Measurements from ENCODE around the gene RSRC2. TPM values are rescaled to one million over a fixed set of nuclear protein-coding genes. Genes with fewer than 3 reads are reported as not detected.

Gene RSRC2
- total RNA-seq, 1 experiment from 2014 or later, result 87.3 TPM

DNA sequence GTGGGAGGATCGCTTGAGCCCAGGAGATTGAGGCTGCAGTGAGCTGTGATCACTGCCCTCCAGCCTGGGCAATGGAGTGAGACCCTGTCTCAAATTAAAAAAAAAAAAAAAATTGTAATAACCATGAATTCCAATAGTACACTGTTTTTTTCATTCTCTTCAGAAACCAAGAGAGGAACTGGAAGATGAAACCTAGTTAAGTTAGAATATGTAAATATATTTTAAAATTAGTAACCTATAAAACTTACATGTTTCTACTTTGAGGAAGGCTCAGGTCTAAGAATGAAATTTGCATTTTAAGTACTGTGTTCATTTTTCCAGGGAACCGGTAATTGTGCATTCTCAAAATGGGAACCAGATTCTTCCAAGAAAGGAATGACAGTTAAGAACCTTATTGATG, 19.1 kb upstream of the RSRC2 start:
- POLR2A ChIA-PET (ENCODE audit: unreplicated experiment), result no interaction called here

DNA sequence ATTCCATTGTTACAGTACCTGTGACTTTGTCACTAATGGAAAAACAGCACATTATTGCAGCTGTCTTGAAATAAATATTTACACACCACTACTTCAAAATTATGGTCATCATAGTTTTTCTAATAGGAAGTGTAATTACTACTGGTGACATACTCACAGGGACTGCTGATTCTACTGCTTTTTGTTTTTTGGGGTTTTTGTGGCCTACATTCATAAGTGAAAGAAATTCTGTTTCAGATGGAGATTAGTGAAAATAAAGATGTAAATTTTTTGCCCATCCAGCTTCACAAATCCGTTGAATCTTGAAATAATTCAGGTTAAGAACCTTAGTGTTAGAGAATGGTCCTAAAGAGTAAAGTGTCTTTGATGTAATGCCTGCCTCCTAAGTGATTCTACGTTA, 17.8 kb upstream of the RSRC2 start:
- no peaks in the 10 kb centered on the region for H3K79me2 ChIP-seq (ENCODE audit: low read length)
- DNase-seq (no peak), ATAC-seq (no peak)
- H3K4me2 ChIP-seq (ENCODE audit: low read length), result no peak overlapping the region
- H3K9me3 ChIP-seq (ENCODE audit: low read length), result no peaks in the 10 kb centered on the region
- no peak overlapping the region for H3K4me3 ChIP-seq (ENCODE audit: low read length)
- H3K27me3 ChIP-seq (ENCODE audit: low read length), result no peaks in the 10 kb centered on the region
- CTCF ChIA-PET, result no interaction called here
- no peaks in the 10 kb centered on the region for H3K4me1 ChIP-seq (ENCODE audit: insufficient read depth, low read length)
- H3F3A ChIP-seq (ENCODE audit: low read length, unreplicated experiment), result no peaks in the 10 kb centered on the region
- H3K36me3 ChIP-seq (ENCODE audit: low read depth, low read length), result peaks cover 40% of the 10 kb centered on the region
- POLR2A ChIA-PET (ENCODE audit: unreplicated experiment), result no interaction called here
- TF ChIP-seq EZH2phosphoT487 (IDR thresholded peaks at IDR 0.05; ENCODE audit: borderline replicate concordance, low read length), result no peak
- TF ChIP-seq, protein P1, sequence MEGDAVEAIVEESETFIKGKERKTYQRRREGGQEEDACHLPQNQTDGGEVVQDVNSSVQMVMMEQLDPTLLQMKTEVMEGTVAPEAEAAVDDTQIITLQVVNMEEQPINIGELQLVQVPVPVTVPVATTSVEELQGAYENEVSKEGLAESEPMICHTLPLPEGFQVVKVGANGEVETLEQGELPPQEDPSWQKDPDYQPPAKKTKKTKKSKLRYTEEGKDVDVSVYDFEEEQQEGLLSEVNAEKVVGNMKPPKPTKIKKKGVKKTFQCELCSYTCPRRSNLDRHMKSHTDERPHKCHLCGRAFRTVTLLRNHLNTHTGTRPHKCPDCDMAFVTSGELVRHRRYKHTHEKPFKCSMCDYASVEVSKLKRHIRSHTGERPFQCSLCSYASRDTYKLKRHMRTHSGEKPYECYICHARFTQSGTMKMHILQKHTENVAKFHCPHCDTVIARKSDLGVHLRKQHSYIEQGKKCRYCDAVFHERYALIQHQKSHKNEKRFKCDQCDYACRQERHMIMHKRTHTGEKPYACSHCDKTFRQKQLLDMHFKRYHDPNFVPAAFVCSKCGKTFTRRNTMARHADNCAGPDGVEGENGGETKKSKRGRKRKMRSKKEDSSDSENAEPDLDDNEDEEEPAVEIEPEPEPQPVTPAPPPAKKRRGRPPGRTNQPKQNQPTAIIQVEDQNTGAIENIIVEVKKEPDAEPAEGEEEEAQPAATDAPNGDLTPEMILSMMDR (conservative IDR thresholded peaks at IDR 0.05; ENCODE audit: low read depth, low read length), result no peak
- TF ChIP-seq EZH2 (IDR thresholded peaks at IDR 0.05; ENCODE audit: low read length, unreplicated experiment), result no peak
- no peaks in the 10 kb centered on the region for H3K9me2 ChIP-seq (replicated peaks; ENCODE audit: low read length)
- no TSS peak for BruUV-seq (replicated peaks)
- intact Hi-C loops (cut with micrococcal nuclease), result no loop called here
- H3K27ac ChIP-seq (ENCODE audit: low read length), result no peak overlapping the region
- no peaks in the 10 kb centered on the region for H4K20me1 ChIP-seq (ENCODE audit: low read length)
- no peak overlapping the region for H3K9ac ChIP-seq (ENCODE audit: low read length)
- no peak overlapping the region for H2AFZ ChIP-seq (ENCODE audit: low read length)

More for the DNA sequence above, 19.1 kb upstream of the RSRC2 start:
- ATAC-seq, result no peak
- BruUV-seq (replicated peaks), result no TSS peak
- Histone ChIP-seq H3K79me2 (ENCODE audit: low read length) (no peaks in the 10 kb centered on the region), H3K4me1 (ENCODE audit: insufficient read depth, low read length) (no peaks in the 10 kb centered on the region), H3K27me3 (ENCODE audit: low read length) (no peaks in the 10 kb centered on the region), H2AFZ (ENCODE audit: low read length) (no peak overlapping the region), H4K20me1 (ENCODE audit: low read length) (no peaks in the 10 kb centered on the region), H3K4me2 (ENCODE audit: low read length) (no peak overlapping the region), H3F3A (ENCODE audit: low read length, unreplicated experiment) (no peaks in the 10 kb centered on the region), H3K4me3 (ENCODE audit: low read length) (no peak overlapping the region), H3K9ac (ENCODE audit: low read length) (no peak overlapping the region), H3K27ac (ENCODE audit: low read length) (no peak overlapping the region), H3K9me2 (replicated peaks; ENCODE audit: low read length) (no peaks in the 10 kb centered on the region), H3K9me3 (ENCODE audit: low read length) (no peaks in the 10 kb centered on the region), H3K36me3 (ENCODE audit: low read depth, low read length) (peaks cover 48% of the 10 kb centered on the region)
- DNase-seq, result no peak
- intact Hi-C loops (cut with micrococcal nuclease), result no loop called here
- no peak for TF ChIP-seq EZH2phosphoT487 (IDR thresholded peaks at IDR 0.05; ENCODE audit: borderline replicate concordance, low read length)
- CTCF ChIA-PET, result no interaction called here

DNA sequence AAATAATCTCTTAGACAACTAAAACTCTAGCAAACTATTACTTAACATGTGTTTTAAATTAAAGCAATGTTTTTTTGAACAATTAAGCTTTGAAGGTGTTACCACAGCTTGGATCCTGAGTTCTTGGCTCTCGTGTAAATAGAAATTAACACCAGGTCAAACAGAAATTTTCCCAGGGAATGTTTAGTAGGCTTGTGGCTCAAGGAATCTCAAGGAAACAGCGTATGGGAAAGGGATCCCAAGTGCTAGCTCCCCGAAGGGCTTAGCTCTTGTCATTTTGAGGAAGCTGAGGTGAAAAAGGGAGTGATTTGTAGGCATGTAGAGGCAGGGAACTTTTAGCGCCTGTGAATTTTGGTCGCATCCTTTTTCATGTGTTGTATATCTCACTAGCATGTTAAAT, 11.8 kb upstream of the RSRC2 start:
- Histone ChIP-seq H3K9me3 (ENCODE audit: low read length) (no peaks in the 10 kb centered on the region), H4K20me1 (ENCODE audit: low read length) (no peaks in the 10 kb centered on the region), H3K4me3 (ENCODE audit: low read length) (no peak overlapping the region), H3K4me1 (ENCODE audit: insufficient read depth, low read length) (no peaks in the 10 kb centered on the region), H3K27ac (ENCODE audit: low read length) (no peak overlapping the region), H3K9ac (ENCODE audit: low read length) (no peak overlapping the region), H3K36me3 (ENCODE audit: low read depth, low read length) (peaks cover 35% of the 10 kb centered on the region), H3K4me2 (ENCODE audit: low read length) (no peak overlapping the region), H3K9me2 (replicated peaks; ENCODE audit: low read length) (no peaks in the 10 kb centered on the region), H3F3A (ENCODE audit: low read length, unreplicated experiment) (no peaks in the 10 kb centered on the region), H3K27me3 (ENCODE audit: low read length) (no peaks in the 10 kb centered on the region), H2AFZ (ENCODE audit: low read length) (no peak overlapping the region), H3K79me2 (ENCODE audit: low read length) (0 out of 2 replicates have a peak, but pooled peaks cover 2% of the 10 kb centered on the region)
- no TSS peak for BruUV-seq (replicated peaks)
- ATAC-seq (no peak), DNase-seq (no peak)
- ChIA-PET CTCF (no interaction called here), POLR2A (ENCODE audit: unreplicated experiment) (no interaction called here)
- intact Hi-C loops (cut with micrococcal nuclease), result no loop called here
- TF ChIP-seq, protein P1 (conservative IDR thresholded peaks at IDR 0.05; ENCODE audit: low read depth, low read length), result no peak
- TF ChIP-seq EZH2phosphoT487 (IDR thresholded peaks at IDR 0.05; ENCODE audit: borderline replicate concordance, low read length) (no peak), EZH2 (IDR thresholded peaks at IDR 0.05; ENCODE audit: low read length, unreplicated experiment) (no peak)

All from PC-3 (cell line).